GM19324 (cell line): ENCODE results near the gene ANKFN1.
"Not testable (repeated sequence)": the region's sequence is repeated elsewhere in the genome, so short reads cannot be mapped to it uniquely, and the experiment has no call there.

Source experiments
- ATAC-seq: cut with Tn5 transposase; IDR thresholded peaks from one replicate; pipeline ENCODE4 v1.9.1; 2021; ENCODE audit warnings: mild to moderate bottlenecking, moderate library complexity; ENCODE audit not compliant: unreplicated experiment, low FRiP score

Gene ANKFN1

GRCh38 chr17:56317351-56318208 is 164.3 kb downstream of the ANKFN1 start:
- no peak for ATAC-seq

- ATAC-seq: peak; percentile 53
Measured at GRCh38 chr17:56319531-56319930, 166.3 kb downstream of the ANKFN1 start.

- ATAC-seq: no peak
Measured at GRCh38 chr17:56320443-56320842, 167.2 kb downstream of the ANKFN1 start.

GRCh38 chr17:56322991-56323390 is 169.7 kb downstream of the ANKFN1 start:
- no peak for ATAC-seq

- ATAC-seq: no peak
Measured at GRCh38 chr17:56324676-56325075, 171.4 kb downstream of the ANKFN1 start.

- ATAC-seq: no peak
Measured at GRCh38 chr17:56325313-56326000, 172.2 kb downstream of the ANKFN1 start.

- ATAC-seq: no peak
Measured at GRCh38 chr17:56326001-56326359, 172.7 kb downstream of the ANKFN1 start.

GRCh38 chr17:56347639-56348038 is 194.4 kb downstream of the ANKFN1 start:
- ATAC-seq: no peak

- ATAC-seq: no peak
Measured at GRCh38 chr17:56350592-56350991, 197.3 kb downstream of the ANKFN1 start.

GRCh38 chr17:56351675-56352074 is 198.4 kb downstream of the ANKFN1 start:
- no peak for ATAC-seq

GRCh38 chr17:56358651-56359050 is 205.4 kb downstream of the ANKFN1 start:
- ATAC-seq: no peak

- ATAC-seq: no peak
Measured at GRCh38 chr17:56359518-56359917, 206.2 kb downstream of the ANKFN1 start.

- no peak for ATAC-seq
Measured at GRCh38 chr17:56367366-56367765, 214.1 kb downstream of the ANKFN1 start.

- ATAC-seq: no peak
Measured at GRCh38 chr17:56373981-56374833, 220.9 kb downstream of the ANKFN1 start.

- ATAC-seq: no peak
Measured at GRCh38 chr17:56389356-56389755, 236.1 kb downstream of the ANKFN1 start.

GRCh38 chr17:56392321-56392720 is 239.0 kb downstream of the ANKFN1 start:
- no peak for ATAC-seq

- ATAC-seq: no peak
Measured at GRCh38 chr17:56393156-56393555, 239.9 kb downstream of the ANKFN1 start.

- ATAC-seq: no peak
Measured at GRCh38 chr17:56395787-56396186, 242.5 kb downstream of the ANKFN1 start.

- no peak for ATAC-seq
Measured at GRCh38 chr17:56407086-56407485, 253.8 kb downstream of the ANKFN1 start.

- not testable (repeated sequence) for ATAC-seq
Measured at GRCh38 chr17:56412356-56412755, 259.1 kb downstream of the ANKFN1 start.
